GM12801 (cell line): ENCODE data around the gene HIPK2.

Experiments
- TF ChIP-seq, protein P1 (sequence below): IDR thresholded peaks from one replicate; pipeline ENCODE4 v1.5.1; 2011; ENCODE audit warnings: control low read depth; ENCODE audit not compliant: insufficient read length; ENCODE audit errors: extremely low read depth

HIPK2 gene

DNA sequence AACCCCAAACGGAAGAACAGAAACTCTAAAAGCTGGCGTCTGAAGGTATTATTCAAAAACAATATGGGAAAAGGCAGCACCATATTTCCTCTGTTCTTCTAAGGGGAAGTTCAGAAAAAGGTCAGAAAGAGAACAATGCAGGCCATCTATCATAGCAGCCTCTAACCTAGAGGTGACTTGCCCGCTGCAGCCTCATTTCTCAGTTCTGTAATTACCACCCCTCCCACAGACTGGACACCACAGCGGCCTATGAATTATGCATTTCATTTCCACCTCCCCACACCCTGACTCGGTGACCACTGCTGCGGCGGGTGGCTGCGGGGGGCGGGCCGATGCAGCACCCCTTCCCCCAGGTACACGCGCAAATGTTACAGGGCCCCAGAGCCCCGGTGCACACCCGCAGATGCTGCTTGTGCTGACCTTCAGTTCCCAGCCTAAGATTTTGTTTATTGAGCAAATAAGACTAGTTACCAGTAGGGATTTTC, 128.8 kb downstream of the HIPK2 start:
- TF ChIP-seq, protein P1, sequence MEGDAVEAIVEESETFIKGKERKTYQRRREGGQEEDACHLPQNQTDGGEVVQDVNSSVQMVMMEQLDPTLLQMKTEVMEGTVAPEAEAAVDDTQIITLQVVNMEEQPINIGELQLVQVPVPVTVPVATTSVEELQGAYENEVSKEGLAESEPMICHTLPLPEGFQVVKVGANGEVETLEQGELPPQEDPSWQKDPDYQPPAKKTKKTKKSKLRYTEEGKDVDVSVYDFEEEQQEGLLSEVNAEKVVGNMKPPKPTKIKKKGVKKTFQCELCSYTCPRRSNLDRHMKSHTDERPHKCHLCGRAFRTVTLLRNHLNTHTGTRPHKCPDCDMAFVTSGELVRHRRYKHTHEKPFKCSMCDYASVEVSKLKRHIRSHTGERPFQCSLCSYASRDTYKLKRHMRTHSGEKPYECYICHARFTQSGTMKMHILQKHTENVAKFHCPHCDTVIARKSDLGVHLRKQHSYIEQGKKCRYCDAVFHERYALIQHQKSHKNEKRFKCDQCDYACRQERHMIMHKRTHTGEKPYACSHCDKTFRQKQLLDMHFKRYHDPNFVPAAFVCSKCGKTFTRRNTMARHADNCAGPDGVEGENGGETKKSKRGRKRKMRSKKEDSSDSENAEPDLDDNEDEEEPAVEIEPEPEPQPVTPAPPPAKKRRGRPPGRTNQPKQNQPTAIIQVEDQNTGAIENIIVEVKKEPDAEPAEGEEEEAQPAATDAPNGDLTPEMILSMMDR: no peak

DNA sequence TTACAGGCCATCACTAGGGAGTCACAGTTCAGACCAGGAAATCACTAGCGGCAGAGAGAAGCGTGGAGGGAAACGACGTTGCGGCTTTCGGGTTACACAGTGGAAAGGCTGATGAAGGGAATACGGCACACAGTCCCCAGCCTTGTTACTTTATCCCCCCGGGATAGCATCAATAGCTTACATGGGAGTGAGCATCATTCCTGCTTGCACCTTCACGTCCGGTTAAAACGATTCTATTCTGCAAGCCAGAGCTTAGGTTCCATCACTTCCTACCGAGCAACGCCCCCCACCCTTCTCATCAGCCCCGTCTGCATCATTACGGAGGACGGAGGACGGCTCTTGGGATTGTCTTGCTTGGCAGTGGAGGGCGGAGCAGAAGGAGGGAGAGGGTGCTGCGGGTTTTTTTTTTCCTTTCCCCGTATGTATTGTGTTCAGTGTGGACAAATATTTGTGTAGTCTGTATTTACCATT, 129.4 kb downstream of the HIPK2 start:
- TF ChIP-seq, protein P1: no peak

DNA sequence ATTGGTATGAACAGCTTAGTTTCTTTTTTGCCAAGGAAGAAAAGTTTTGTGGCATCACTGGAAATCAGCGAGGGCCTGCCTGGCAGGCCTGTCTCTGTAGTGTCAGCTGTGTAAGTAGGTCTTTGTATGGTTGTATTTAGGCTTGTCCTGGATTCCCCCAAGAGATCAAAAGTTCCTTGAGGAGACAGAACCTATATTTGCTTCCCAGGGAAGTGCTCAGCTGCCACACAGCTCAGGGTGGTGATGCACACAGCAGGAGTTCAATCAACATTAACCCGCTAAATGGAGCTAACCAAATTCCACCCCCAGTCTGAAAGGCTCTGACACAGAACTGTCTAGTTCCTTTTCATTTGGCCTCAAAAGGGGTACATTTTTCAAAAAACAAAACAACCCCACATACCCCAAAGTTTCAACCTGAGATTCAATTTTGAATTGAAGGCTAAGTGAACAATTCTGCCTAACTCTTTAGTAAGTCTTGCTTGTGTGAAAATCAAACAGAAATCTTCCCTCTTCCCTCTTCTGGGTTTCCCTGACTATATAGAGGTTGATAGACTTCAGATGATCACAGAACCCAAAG, 129.9 kb downstream of the HIPK2 start:
- TF ChIP-seq, protein P1: no peak

DNA sequence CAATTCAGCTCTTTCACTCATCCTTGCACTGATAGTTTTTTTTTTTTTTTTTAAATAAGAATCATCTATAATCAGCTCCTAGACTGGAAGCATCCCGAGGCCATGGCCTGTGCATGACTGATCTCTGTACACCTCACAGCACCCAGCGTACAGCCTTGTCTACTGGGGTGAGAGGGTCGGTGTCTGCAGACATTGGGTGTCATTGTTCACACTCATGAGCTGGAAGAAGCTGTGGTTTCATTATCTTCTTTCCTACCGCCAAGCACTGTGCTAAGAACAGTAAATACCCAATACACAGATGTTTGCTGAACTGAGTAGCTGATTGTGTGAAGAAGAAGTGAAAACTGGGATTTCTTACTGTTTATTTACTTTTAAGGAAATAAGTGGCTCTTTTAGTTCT, 130.7 kb downstream of the HIPK2 start:
- TF ChIP-seq, protein P1: no peak

DNA sequence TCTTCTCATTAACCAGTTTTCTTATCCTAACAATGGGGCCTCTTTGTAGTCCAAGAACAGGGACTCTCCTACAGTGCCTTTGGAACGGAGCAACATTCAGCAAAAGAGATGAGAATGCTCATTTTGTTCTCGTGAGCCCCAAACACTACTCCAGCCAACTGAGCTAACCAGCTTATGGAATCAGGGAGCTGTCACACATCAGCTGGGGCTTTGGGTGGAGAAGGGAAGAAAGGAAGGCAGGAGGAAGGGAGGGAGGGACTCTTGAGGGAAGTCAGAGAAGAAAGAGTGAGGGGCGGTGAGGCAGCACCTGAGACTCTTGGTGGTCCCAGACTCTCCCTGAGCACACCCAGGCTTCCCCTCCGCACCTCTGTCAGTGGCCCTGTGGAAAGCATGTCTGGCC, 131.2 kb downstream of the HIPK2 start:
- TF ChIP-seq, protein P1: no peak

DNA sequence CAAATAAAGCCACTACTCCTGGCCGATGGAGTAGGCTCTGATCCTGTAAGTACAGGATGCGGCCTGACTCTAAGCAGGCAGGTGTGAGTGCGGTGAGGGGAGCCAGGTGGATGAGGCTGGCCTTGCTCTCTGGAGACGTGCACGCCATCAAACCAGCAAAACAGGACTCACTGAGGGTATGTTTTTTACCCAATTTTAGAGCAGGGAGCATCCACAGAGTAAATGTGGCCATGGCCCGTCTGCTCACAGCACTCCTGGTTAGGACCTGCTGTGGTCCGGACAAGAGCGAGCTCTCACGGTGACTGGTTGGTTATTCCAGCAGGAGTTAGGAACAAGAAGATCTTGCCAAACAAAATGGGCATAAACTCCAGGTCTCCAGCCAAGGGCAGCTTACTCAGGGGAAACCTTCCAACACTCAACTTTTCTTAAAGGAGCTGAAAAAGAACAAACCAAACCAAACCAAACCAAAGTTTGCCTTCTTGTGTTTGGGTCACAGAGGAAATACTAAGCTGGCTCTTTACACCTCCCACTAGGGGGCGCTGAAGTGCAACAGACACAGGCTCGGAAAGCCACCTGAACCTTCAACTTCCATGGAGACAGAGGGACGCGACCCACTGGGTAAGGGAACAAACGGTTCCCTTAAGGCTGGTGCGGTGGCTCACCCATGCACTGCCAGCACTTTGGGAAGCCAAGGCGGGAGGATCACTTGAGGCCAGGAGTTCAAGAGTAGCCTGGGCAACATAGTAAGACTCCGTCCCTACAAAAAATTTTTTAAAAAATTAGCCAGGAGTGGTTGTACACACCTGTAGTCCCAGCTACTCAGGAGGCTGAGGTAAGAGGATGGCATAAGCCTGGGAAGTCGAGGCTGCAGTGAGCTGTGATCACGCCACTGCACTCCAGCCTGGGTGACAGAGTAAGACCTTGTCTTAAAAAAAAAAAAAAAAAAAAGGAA, 131.9 kb downstream of the HIPK2 start:
- TF ChIP-seq, protein P1: no peak

DNA sequence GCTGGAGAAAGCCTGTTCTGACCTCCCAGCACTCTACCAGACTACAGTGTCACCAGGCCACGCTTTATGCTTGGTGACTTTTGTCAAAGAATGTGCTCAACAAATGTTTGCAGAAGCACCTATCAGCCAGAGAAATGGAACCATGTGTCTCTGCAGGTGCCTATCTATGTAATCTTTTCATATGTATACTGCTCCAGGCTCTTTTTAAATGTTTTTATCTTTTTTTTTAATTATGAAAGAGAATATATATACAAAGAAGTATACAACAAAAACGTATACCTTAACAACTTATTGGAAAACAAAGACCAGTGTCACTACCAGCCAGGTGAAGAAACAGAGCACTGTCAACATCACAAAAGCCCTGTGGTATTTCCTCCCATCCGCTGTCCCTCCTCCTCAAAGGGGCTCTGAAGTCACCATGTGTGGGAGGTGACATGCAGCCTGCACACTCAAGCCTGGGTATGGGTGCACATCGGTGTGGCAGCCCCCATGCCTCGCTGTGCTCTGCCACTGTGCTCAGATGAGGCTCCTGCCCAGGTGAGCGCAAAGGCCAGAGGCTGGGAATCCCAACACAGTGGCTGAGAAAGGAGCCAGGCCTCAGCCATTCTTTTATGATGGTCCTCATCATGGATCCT, 133.7 kb downstream of the HIPK2 start:
- TF ChIP-seq, protein P1: no peak
